Endothelial cell of umbilical vein (primary cell): ENCODE data around the gene LCLAT1. TPM values are rescaled to one million over a fixed set of nuclear protein-coding genes. Genes with fewer than 3 reads are reported as not detected.
"Not testable (repeated sequence)": the region's sequence is repeated elsewhere in the genome, so short reads cannot be mapped to it uniquely, and the experiment has no call there.

ENCODE experiments used
- BruUV-seq: library from RNA; stranded (reverse); fragments of 400-500 nt; replicated peaks from 2 replicates; lab custom pipeline; 2021; lab: Mats Ljungman, UMichigan
- CTCF ChIA-PET: fragments of 300-600, 350-600 bp; sonication (Branson Sonifier 250); formaldehyde crosslinking; loops from one replicate; lab custom pipeline; 2021; ENCODE audit warnings: antibody characterized with exemption, inconsistent platforms; lab: Charles Lee
- POLR2A ChIA-PET: fragments of 300-600, 350-600 bp; sonication (Branson Sonifier 250); formaldehyde crosslinking; loops from one replicate; lab custom pipeline; 2021; ENCODE audit warnings: antibody characterized with exemption, inconsistent platforms; lab: Charles Lee
- DNase-seq: peaks from one replicate; pipeline ENCODE4 v3.0.0-alpha.2; 2011; ENCODE audit warnings: low read depth, low spot score
- FAIRE-seq: peaks from 2 replicates; lab custom pipeline; 2011; peaks lifted over from hg19 to GRCh38; lab: Jason Lieb, UNC
- H2AFZ ChIP-seq: 2 replicates; pipeline ENCODE4 v1.6.0; 2012; ENCODE audit warnings: low read depth, low read length, control low read depth, inconsistent platforms
- H3K27ac ChIP-seq: 2 replicates; pipeline ENCODE4 v1.5.1; 2011; ENCODE audit warnings: low read depth, mild to moderate bottlenecking, control low read depth, low read length, moderate library complexity; ENCODE audit not compliant: insufficient read depth
- H3K27me3 ChIP-seq, 2 experiments: 2 replicates each; pipeline versions ENCODE4 v1.6.0 to v1.6.1; 2011; ENCODE audit warnings: low read length in 2 of 2, mixed read lengths in 1 of 2; ENCODE audit not compliant: control insufficient read depth in 2 of 2, insufficient read depth in 2 of 2
- H3K36me3 ChIP-seq, 2 experiments: 2 replicates in 1 of 2; 3 replicates in 1 of 2; pipeline ENCODE4 v1.5.1; 2011; ENCODE audit warnings: low read length in 2 of 2, mild to moderate bottlenecking in 1 of 2, moderate library complexity in 1 of 2; ENCODE audit not compliant: control insufficient read depth in 2 of 2, insufficient read depth in 2 of 2; ENCODE audit errors: extremely low read depth in 1 of 2
- H3K4me1 ChIP-seq: 3 replicates; pipeline ENCODE4 v1.5.1; 2011; ENCODE audit warnings: mild to moderate bottlenecking, low read length; ENCODE audit not compliant: control insufficient read depth, insufficient read depth; ENCODE audit errors: extremely low read depth
- H3K4me2 ChIP-seq: 2 replicates; pipeline ENCODE4 v1.6.1; 2011; ENCODE audit warnings: low read length, control low read depth, mixed read lengths; ENCODE audit not compliant: insufficient read depth
- H3K4me3 ChIP-seq, 3 experiments: fragments of 200-600 bp in 1 of 3; sonication (generic), shearing (Covaris generic) in 1 of 3; replicated peaks in 1 of 3; 2 replicates each; pipeline ENCODE4 v1.5.1; 2011 to 2016; ENCODE audit warnings: control low read depth in 3 of 3, low read length in 3 of 3, mild to moderate bottlenecking in 2 of 3, inconsistent platforms in 1 of 3, low read depth in 1 of 3, moderate library complexity in 1 of 3; ENCODE audit not compliant: insufficient read depth in 1 of 3
- H3K79me2 ChIP-seq: 2 replicates; pipeline ENCODE4 v1.6.0; 2012; ENCODE audit warnings: low read length, inconsistent platforms; ENCODE audit not compliant: control insufficient read depth, insufficient read depth
- H3K9ac ChIP-seq: replicated peaks from 2 replicates; pipeline ENCODE3; 2011; ENCODE audit warnings: low read length, control low read depth; ENCODE audit not compliant: insufficient read depth; ENCODE audit errors: extremely low read depth
- H3K9me1 ChIP-seq: replicated peaks from 3 replicates; pipeline ENCODE4 v1.6.0; 2011; ENCODE audit warnings: mild to moderate bottlenecking, low read length; ENCODE audit not compliant: control insufficient read depth, insufficient read depth; ENCODE audit errors: extremely low read depth
- H3K9me3 ChIP-seq: replicated peaks from 2 replicates; pipeline ENCODE4 v1.5.1; 2012; ENCODE audit warnings: low read length, inconsistent platforms; ENCODE audit not compliant: control insufficient read depth, insufficient read depth
- H4K20me1 ChIP-seq: replicated peaks from 2 replicates; pipeline ENCODE3; 2011; ENCODE audit warnings: mild to moderate bottlenecking, low read length; ENCODE audit not compliant: control insufficient read depth, insufficient read depth; ENCODE audit errors: extremely low read depth
- EZH2 ChIP-seq: IDR thresholded peaks from 2 replicates; pipeline ENCODE4 v1.6.1; 2012; ENCODE audit warnings: borderline replicate concordance, low read depth, mild to moderate bottlenecking, moderate library complexity, low read length, inconsistent platforms; ENCODE audit not compliant: severe bottlenecking
- FOS ChIP-seq: IDR thresholded peaks from 2 replicates; pipeline ENCODE4 v1.6.1; 2011; ENCODE audit warnings: mild to moderate bottlenecking, low read length, moderate library complexity, borderline replicate concordance; ENCODE audit not compliant: insufficient read depth
- GATA2 ChIP-seq: IDR thresholded peaks from 2 replicates; pipeline ENCODE4 v1.7.0; 2011; ENCODE audit warnings: low read depth, mild to moderate bottlenecking, moderate library complexity, mixed read lengths, low read length; ENCODE audit not compliant: insufficient read length, insufficient read depth
- JUN ChIP-seq: IDR thresholded peaks from 2 replicates; pipeline ENCODE4 v1.6.1; 2011; ENCODE audit warnings: borderline replicate concordance, low read depth; ENCODE audit not compliant: insufficient read length, insufficient read depth
- MAX ChIP-seq: IDR thresholded peaks from 2 replicates; pipeline ENCODE4 v1.6.1; 2011; ENCODE audit not compliant: insufficient read depth, insufficient read length
- MYC ChIP-seq: IDR thresholded peaks from one replicate; pipeline ENCODE4 v1.6.1; 2011; ENCODE audit warnings: mild to moderate bottlenecking, low read depth, low read length
- POLR2A ChIP-seq: IDR thresholded peaks from 2 replicates; pipeline ENCODE4 v1.6.1; 2012; ENCODE audit warnings: low read depth, mild to moderate bottlenecking, control low read depth, low read length
- POLR2AphosphoS5 ChIP-seq: IDR thresholded peaks from 2 replicates; pipeline ENCODE4 v1.6.1; 2012; ENCODE audit warnings: low read depth, mild to moderate bottlenecking, control low read depth, low read length, moderate library complexity; ENCODE audit not compliant: insufficient read depth
- dilution Hi-C: fragments of 300-500 bp; cut with MboI; formaldehyde crosslinking; loops from one replicate; pipeline ENCODE4 v1.15.0; 2019; ENCODE audit warnings: low sequenced_read_pairs; ENCODE audit not compliant: extremely low pct_ligation_motif_present
- intact Hi-C: fragments of 100-400 bp; cut with micrococcal nuclease; formaldehyde crosslinking; loops from one replicate; pipeline ENCODE4 v1.10.0; 2022
- polyA plus RNA-seq, 4 experiments: library from polyadenylated mRNA; depleted of rRNA in 3 of 4; stranded (reverse) in 3 of 4; unstranded in 1 of 4; fragments of >200 nt; gene quantifications; 2 replicates each; pipeline versions ENCODE4 v1.2.1 to v1.2.3, GENCODE V29; 2011 to 2012; ENCODE audit warnings: missing spikeins in 1 of 4
- total RNA-seq: library from RNA; stranded (reverse); gene quantifications from 2 replicates; pipeline ENCODE4 v1.2.3, GENCODE V29; 2021
- TF ChIP-seq, protein P1 (sequence below), 2 donors: IDR thresholded peaks; 1 replicate in 1 of 2; 2 replicates in 1 of 2; pipeline ENCODE4 v1.5.1; 2011; ENCODE audit warnings: low read length in 2 of 2, mild to moderate bottlenecking in 2 of 2, moderate library complexity in 2 of 2, control low read depth in 1 of 2, inconsistent platforms in 1 of 2, low read depth in 1 of 2; ENCODE audit not compliant: insufficient read depth in 1 of 2; ENCODE audit errors: extremely low read depth in 1 of 2

LCLAT1 gene
- total and polyA plus RNA-seq, 2 donors (not counting 3 experiments of a cell fraction or from before 2014, with no cell fraction given): 6.1 to 20.8 TPM

GRCh38 chr2:30512243-30512886 lies 65.3 kb downstream of the LCLAT1 start:
- no peaks in the 10 kb centered on the region for H3K36me3 ChIP-seq
- no peak overlapping the region for H3K9ac ChIP-seq
- H3K4me1 ChIP-seq: no peaks in the 10 kb centered on the region
- no peak for TF ChIP-seq EZH2
- no peak for TF ChIP-seq FOS
- TF ChIP-seq POLR2A: no peak
- TF ChIP-seq JUN: no peak
- no peak for TF ChIP-seq MAX
- no peak for TF ChIP-seq GATA2
- TF ChIP-seq, protein P1, sequence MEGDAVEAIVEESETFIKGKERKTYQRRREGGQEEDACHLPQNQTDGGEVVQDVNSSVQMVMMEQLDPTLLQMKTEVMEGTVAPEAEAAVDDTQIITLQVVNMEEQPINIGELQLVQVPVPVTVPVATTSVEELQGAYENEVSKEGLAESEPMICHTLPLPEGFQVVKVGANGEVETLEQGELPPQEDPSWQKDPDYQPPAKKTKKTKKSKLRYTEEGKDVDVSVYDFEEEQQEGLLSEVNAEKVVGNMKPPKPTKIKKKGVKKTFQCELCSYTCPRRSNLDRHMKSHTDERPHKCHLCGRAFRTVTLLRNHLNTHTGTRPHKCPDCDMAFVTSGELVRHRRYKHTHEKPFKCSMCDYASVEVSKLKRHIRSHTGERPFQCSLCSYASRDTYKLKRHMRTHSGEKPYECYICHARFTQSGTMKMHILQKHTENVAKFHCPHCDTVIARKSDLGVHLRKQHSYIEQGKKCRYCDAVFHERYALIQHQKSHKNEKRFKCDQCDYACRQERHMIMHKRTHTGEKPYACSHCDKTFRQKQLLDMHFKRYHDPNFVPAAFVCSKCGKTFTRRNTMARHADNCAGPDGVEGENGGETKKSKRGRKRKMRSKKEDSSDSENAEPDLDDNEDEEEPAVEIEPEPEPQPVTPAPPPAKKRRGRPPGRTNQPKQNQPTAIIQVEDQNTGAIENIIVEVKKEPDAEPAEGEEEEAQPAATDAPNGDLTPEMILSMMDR (IDR thresholded peaks at IDR 0.05; ENCODE audit: extremely low read depth in 1 of 2, insufficient read depth in 1 of 2, low read depth in 1 of 2, low read length in 2 of 2): no peak
- TF ChIP-seq POLR2AphosphoS5: no peak
- no peak for TF ChIP-seq MYC
- dilution Hi-C loops: no loop called here
- FAIRE-seq (no peak), DNase-seq (no peak)
- ChIA-PET CTCF (no interaction called here), POLR2A (no interaction called here)
- no peaks in the 10 kb centered on the region for H3K9me3 ChIP-seq
- H3K27me3 ChIP-seq: no peaks in the 10 kb centered on the region
- no peak overlapping the region for H2AFZ ChIP-seq
- peaks cover 2% of the 10 kb centered on the region for H3K79me2 ChIP-seq
- H3K4me3 ChIP-seq: no peak overlapping the region
- BruUV-seq: no TSS peak
- no peak overlapping the region for H3K27ac ChIP-seq
- intact Hi-C loops: loop anchor here (1.0 kb wide), 1 partner anchor 9 kb away; no protein-coding TSS in a partner anchor
- H3K4me2 ChIP-seq: no peak overlapping the region
- H3K9me1 ChIP-seq: no peaks in the 10 kb centered on the region
- H4K20me1 ChIP-seq: no peaks in the 10 kb centered on the region

DNA sequence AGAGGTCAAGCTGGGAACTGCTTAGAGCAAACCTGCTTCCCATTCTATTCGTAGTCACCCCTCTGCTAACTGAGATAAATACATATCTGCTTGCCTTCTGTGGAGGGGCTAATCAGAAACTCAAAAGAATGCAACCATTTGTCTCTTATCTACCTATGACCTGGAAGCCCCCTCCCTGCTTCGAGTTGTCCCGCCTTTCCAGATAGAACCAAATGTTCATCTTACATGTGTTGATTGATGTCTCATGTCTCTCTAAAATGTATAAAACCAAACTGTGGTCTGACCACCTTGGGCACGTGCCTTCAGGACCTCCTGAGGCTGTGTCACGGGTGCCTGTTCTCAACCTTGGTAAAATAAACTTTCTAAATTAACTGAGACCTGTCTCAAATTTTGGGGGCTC lies 66.6 kb downstream of the LCLAT1 start:
- H3K4me3 ChIP-seq, CTCF ChIA-PET, dilution Hi-C loops, H3K9me3 ChIP-seq, POLR2A ChIA-PET, H3K4me2 ChIP-seq, H3K4me1 ChIP-seq, DNase-seq, H3K27ac ChIP-seq, H2AFZ ChIP-seq, H3K9ac ChIP-seq, H3K9me1 ChIP-seq, H3K79me2 ChIP-seq, H3K36me3 ChIP-seq, H3K27me3 ChIP-seq, BruUV-seq, FAIRE-seq, intact Hi-C loops, H4K20me1 ChIP-seq: not testable (repeated sequence)
